LoVo (cell line): ENCODE data around the gene ADGRD1.

Source experiments
- DNase-seq: peaks from one replicate; pipeline ENCODE4 v3.0.0-alpha.2; 2016; ENCODE audit warnings: low spot score

Gene ADGRD1

GRCh38 chr12:130966443-130967030 lies 12.8 kb downstream of the ADGRD1 start:
- no peak for DNase-seq

GRCh38 chr12:130967636-130968035 lies 13.9 kb downstream of the ADGRD1 start:
- no peak for DNase-seq

GRCh38 chr12:130968611-130969010 lies 14.9 kb downstream of the ADGRD1 start:
- DNase-seq, result no peak

DNA sequence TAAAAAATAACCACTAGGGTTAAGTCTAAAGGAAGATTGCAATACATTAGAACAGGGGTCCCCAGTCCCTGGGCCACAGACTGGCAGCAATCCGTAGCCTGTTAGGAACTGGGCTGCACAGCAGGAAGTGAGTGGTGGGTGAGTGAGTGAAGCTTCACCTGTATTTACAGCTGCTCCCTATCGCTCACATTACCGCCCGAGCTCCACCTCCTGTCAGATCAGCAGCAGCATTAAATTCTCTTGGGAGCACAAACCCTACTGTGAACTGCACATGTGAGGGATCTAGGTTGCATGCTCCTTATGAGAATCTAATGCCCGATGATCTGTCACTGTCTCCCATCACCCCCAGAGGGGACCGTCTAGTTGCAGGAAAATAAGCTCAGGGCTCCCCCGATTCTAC lies 15.5 kb downstream of the ADGRD1 start:
- DNase-seq, result no peak

DNA sequence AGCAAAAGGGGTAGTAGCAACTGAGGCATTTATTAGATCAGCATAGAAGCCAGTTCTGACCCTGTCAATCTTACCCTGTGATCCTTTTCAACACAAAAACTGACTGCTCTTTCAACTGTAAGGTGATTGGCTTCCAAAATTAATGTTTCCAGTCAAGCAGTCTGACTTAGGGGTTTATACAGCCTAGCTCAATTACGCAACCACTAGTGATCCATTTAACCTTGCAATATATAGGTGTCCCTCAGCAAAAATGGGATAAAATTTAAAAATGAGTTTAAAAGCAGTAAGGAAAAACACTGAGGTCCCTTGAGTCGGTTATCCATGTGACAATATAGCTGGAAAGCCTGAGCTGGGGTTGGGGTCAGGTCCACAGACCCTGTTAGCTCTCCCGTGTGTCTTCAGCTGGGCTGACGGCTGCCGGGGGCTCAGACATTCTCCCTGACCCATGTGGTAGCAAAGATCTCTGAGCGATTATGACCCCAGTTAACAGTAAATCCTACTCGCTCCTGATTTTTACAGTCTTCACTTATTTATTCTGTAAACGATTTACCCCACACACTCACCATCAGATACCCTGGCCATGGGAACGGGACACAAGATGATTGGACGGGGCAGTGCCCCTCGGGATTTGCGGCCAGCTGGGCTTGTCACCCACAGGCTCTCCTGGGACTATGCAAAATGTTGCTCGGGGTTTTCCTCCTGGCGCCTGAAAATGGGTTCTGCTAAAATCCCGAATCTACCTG lies 16.6 kb downstream of the ADGRD1 start:
- DNase-seq, result no peak

DNA sequence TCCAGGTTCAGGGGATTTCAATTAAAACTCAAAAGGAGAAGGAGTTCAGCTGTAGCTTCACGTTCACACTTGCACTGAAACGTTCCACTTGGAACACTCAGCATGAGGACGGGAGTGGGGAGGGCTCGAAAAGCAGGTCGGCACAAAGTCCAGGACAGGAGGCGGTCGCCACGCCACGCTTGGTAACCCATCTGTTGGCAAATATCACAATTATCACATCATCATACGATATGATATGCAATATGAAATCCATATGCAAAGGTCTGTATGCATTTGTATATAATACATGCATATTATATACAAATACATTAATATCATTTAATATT lies 17.2 kb downstream of the ADGRD1 start:
- DNase-seq, result no peak

- DNase-seq, result no peak
Measured at GRCh38 chr12:130971925-130972585, 18.3 kb downstream of the ADGRD1 start.

DNA sequence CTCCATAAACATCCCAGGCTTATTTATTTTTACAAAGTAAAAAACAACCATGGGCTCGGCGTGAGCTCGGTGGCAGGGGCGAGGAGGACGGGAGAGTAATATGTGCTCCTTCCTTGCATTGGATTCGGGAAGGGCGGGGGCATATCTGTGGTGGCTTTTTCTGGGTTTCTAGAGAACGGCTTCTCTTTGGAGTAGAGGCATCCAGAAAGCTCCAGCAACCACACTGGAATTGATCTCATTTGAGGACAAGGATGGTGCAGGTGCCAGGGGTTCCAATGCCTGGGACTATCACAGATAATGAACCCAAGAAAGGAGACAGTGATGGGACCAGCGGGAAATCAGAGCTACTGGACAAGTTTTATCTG lies 18.9 kb downstream of the ADGRD1 start:
- DNase-seq, result no peak

GRCh38 chr12:130973109-130973508 lies 19.4 kb downstream of the ADGRD1 start:
- no peak for DNase-seq

DNA sequence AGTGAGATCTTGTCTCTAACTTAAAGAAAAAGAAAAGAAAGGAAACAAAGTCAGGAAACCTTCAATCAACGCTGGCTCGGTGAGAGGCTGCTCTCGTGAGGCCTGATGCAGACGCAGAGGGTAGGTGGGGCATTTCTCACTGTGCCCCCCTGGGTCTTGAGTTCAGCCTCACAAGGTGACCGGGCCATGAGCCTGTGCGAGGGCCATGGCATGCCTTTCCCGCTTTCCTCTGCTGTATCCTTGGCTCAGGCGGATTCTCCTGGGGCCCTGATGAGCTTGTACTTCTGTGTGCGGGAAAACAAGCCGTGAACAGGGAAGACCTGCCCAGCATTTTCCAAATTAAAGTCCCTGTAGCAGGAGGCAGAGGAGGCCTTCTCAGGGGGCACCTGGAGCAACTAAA lies 20.2 kb downstream of the ADGRD1 start:
- DNase-seq, result no peak

DNA sequence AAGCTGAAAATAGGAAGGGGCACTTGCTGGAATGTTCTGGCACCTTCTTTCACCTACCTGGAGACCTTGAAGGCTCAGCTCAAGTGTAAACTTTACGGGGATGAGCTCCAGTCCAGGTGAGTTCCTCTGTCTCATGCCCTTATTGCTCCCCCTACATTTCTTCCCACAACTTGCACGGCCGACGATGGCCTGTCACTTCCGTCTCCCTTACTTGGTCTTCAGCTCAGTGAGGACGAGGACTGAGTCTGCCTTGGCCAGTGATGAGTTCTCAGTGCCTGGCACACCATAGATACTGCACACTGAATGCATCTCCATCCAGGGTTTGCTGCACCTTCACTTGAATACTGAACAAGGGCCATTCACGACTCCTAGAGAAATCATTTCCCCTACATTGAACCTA lies 21.4 kb downstream of the ADGRD1 start:
- no peak for DNase-seq

- DNase-seq, result no peak
Measured at GRCh38 chr12:130976171-130976720, 22.5 kb downstream of the ADGRD1 start.

GRCh38 chr12:130977046-130977742 lies 23.5 kb downstream of the ADGRD1 start:
- DNase-seq, result no peak

- no peak for DNase-seq
Measured at GRCh38 chr12:130977743-130978095, 24.0 kb downstream of the ADGRD1 start.

DNA sequence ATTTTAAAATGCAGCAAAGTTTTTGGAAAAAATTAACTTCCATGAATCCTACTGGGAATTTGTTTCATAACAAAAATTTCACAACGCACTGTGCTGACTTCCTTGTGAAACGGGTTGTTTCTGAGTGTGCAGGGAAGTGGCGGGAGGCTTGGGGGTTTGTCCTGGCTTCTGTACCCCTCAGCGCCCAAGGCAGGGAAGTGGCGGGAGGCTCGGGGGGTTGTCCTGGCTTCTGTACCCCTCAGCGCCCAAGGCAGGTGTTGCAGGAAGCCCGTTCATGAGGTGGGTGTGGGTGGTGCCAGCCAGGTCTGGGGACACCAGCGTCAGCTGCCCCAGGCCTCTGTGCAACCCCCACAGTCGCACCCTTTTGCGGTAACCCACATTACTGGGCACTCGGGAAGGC lies 25.1 kb downstream of the ADGRD1 start:
- DNase-seq, result no peak

DNA sequence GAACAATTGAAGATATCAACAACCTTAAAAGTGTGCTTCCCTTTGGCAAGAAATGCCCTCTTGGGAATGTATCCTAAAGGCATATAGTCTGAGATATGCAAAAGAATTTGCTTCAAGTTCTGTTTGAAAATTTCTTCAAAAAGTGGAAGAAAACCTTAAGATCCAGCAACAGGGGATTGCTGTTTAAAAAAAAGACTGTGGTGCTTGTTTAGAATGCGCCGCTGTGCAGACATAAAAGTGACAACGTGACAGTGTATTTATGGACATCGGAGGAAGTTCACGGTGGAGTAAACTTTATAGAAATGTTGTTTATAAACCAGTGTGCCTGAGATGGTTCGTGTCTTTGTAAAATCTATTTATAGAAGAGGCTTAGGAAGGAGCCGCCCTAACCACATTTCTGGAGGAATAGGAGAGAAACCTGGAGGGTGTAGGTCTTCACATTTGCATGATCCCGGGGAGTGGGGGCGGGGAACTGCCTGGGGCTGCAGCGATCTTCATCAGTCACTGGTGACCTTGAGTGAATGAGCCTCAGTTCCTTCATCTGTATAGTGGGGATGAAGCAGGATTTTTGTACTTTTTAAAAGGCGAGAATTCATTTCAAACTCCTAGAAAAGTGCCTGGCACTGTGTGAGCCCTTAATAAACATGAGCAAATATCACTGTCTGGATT lies 27.5 kb downstream of the ADGRD1 start:
- DNase-seq, result no peak

- DNase-seq, result no peak
Measured at GRCh38 chr12:130981911-130982310, 28.2 kb downstream of the ADGRD1 start.

DNA sequence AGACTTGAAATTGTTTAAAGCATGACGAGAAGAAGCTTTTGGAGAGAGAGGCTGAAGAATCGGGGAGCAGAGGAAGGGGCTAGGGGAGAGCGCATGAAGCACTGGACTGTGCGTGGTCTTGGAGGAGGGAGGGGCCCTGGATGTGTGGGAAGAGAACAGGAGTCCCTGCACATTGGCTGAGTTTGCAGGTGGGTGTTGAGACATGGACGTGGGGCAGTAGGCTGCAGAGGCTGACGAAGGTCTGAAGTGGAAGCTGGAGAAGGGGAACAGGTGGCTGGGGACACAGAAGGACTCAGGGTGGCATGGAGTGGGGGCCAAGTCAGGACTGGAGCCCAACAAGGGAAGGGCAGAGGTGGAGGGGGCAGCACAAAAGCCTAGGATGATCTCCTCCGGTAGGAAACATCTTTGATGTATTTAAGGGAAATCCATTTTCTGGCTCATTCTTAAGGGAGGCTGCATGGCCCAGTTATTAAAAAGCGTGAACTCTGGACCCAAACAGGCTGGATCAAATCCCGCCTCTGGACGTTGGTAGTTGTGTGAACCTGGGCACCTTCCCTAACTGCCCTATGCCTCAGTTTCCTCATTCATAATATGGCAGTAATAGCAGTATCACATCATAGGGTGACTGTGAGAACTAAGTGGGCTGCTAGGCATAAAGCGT lies 29.0 kb downstream of the ADGRD1 start:
- DNase-seq, result no peak

GRCh38 chr12:130983328-130984017 lies 29.8 kb downstream of the ADGRD1 start:
- no peak for DNase-seq

GRCh38 chr12:130984183-130985058 lies 30.7 kb downstream of the ADGRD1 start:
- DNase-seq, result no peak
